Erythroblast (primary cell): ENCODE data around the gene SH3D19.

ENCODE experiments used
- GATA1 ChIP-seq: IDR thresholded peaks from 2 replicates; pipeline ENCODE4 v1.6.1; 2011; ENCODE audit warnings: low read depth, mild to moderate bottlenecking, control low read depth, low read length, moderate library complexity
- POLR2A ChIP-seq: IDR thresholded peaks from 2 replicates; pipeline ENCODE4 v1.6.1; 2011; ENCODE audit warnings: mild to moderate bottlenecking, low read length

DNA sequence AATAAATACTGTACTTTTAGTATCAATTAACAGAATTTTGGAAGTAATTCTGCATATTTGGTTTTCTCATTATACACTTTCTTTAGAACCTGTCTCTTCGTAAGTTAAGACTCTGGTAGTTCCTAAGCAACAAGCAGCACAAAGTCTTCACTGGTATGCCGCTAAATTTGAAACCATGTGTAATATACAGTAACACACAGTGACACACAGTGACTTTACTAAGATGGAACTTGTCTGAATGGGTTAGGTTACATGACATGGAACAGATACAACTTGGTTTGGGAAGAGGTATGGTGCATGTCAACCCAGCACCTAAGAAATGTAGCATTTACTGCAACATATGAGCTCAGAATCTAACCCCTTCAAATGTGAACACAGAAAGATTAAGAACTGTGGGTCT is 132.0 kb downstream of the SH3D19 start:
- no peak for TF ChIP-seq POLR2A
- TF ChIP-seq GATA1 = no peak
